A673 (cell line): ENCODE data around the gene PGAP3.

Source experiments
- EZH2 ChIP-seq: fragments of 200-600 bp; sonication (generic); IDR thresholded peaks from 2 replicates; pipeline ENCODE4 v1.6.1; 2017; ENCODE audit warnings: borderline replicate concordance, low read depth, mild to moderate bottlenecking, mixed read lengths, antibody characterized with exemption, low read length; ENCODE audit not compliant: poor library complexity, severe bottlenecking
- TF ChIP-seq, protein P1 (sequence below): fragments of 300-800, 200-600 bp; sonication (generic); conservative IDR thresholded peaks from 2 replicates; pipeline ENCODE4 v1.5.1; 2017; ENCODE audit warnings: low read depth, mild to moderate bottlenecking, antibody characterized with exemption, low read length, moderate library complexity, mixed read lengths

DNA sequence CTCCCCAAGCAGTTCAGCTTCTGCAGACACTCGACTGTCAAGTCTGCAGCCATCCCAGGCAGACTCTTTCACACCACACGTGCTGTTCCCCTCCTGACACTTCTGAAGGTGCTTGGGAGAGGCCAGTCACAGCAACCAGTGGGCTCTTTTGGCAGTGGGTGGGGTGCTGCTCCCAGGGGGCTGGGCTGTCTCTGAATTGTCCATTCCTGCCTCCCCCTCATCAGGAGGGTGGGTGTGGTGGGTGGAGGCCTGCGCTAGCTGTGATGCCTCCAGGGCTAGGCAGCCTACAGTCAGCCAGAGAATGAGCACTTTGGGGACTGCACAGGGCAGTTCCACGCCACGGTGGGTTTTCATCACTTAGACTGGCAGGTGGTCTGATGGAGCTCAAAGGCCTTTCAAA lies 40.6 kb downstream of the PGAP3 start:
- TF ChIP-seq, protein P1, sequence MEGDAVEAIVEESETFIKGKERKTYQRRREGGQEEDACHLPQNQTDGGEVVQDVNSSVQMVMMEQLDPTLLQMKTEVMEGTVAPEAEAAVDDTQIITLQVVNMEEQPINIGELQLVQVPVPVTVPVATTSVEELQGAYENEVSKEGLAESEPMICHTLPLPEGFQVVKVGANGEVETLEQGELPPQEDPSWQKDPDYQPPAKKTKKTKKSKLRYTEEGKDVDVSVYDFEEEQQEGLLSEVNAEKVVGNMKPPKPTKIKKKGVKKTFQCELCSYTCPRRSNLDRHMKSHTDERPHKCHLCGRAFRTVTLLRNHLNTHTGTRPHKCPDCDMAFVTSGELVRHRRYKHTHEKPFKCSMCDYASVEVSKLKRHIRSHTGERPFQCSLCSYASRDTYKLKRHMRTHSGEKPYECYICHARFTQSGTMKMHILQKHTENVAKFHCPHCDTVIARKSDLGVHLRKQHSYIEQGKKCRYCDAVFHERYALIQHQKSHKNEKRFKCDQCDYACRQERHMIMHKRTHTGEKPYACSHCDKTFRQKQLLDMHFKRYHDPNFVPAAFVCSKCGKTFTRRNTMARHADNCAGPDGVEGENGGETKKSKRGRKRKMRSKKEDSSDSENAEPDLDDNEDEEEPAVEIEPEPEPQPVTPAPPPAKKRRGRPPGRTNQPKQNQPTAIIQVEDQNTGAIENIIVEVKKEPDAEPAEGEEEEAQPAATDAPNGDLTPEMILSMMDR: no peak
- no peak for TF ChIP-seq EZH2
